ENCODE measurements around the gene ABL1. TPM values are rescaled to one million over a fixed set of nuclear protein-coding genes. Genes with fewer than 3 reads are reported as not detected.

Gene ABL1
- polyA plus RNA-seq, 12 donors, result 48.7 to 82.0 (median 62.9) TPM; not detected in 1

DNA sequence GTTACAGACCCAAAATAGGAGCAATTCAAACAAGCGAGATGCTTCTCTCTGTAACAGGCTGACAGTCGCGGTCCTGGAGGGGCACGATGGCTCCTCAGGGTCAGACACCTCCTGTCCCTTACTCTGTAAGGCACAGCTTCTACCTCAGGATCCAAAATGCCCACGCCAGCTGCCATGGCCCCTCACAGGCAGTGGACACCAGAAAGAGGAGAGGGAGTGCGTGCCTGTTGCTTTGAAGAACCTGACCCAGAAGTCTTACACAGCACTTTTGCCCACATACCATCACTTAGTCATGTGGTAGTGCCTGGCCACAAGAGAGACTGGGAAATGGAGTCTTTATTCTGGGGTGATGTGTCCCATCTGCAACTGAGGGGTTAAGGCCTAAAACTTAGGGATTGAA is 11.6 kb upstream of the ABL1 start:
- no peak for DNase-seq

GRCh38 chr9:130824079-130824478 is 11.0 kb upstream of the ABL1 start:
- no peak for DNase-seq

GRCh38 chr9:130824643-130825350 is 10.3 kb upstream of the ABL1 start:
- peak; percentile 89 for DNase-seq

DNA sequence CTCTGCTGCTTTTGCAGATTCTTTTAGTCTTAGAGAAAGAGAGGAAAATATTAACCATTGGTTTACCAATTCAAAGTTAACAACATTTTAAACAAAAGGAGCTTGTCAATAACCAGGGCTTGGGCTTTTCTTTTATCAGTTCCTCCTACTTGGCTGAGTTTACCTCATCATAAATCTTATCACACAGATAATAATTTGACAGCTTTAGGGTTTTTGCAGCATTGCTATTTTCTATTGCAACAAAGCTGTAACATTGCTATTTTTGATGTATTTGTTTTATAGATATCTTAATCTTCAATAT is 9.8 kb upstream of the ABL1 start:
- DNase-seq, result no peak

- DNase-seq, result no peak
Observed at GRCh38 chr9:130825809-130826208, 9.2 kb upstream of the ABL1 start.

DNA sequence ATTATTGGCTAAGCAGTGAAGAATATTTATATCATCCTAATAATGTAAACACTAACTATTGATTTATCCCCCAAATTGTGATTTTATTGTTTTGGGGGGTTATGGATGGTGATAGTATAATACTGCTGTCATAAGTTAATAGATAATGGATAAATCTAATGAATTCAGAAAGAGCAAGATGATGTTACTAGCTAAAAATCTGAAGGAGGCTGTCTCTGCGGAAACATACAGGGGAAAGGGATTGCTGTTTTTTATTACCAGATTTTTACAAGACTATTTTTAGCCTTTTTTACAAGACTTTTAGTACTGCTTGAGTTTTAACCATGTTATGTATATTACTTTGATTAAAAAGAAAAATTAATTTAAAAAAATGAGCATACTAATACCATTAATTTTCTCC is 5.3 kb upstream of the ABL1 start:
- no peak for DNase-seq

- no peak for DNase-seq
Observed at GRCh38 chr9:130830231-130830760, 4.8 kb upstream of the ABL1 start.

- no peak for DNase-seq
Observed at GRCh38 chr9:130831077-130831476, 4.0 kb upstream of the ABL1 start.

DNA sequence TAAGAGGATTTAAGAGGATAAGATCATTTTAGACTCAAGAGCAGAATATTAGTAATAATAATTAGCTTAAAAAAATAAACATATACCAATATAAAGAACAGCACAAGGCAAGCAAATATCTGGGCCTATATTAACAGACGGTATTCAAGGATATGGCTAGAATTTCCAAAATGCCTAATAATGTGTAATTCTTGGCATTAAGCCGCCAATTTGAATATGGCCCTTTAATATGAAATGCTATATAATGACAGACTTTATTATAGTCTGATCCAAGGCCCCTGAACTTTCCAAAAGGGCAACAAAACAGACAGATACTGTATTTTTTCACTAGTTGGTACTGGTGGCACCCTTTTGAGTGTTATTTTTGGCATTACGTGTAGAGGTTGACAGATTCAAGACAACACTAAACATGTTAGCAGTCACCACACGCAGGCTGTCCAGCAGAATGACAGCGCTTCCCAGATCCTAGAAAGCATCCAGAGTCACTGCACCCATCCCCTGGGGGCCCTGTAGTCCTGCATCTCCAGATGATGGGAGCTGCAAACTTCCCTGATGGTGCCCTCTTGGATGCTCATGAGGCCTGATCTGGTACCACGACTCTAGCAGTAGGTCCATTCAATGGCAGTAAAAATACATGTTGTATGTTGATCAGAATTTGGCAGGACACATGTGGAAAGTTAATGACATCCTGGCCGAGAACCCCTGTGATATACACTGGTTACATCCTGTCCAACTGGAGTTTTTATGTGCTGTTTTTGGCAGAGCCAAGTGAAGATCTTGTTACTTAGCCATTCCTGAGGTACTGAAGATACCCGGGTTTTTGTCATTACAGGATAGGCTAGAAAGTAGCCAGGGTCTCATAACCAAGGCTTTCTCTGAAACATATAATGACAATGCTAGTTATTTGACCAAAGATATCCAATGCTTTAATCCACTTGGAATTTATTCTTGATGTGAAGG is 1.7 kb upstream of the ABL1 start:
- DNase-seq, result no peak

- DNase-seq, result peak; percentile 80
Observed at GRCh38 chr9:130835441-130836298, 616 bp downstream of the ABL1 start.

DNA sequence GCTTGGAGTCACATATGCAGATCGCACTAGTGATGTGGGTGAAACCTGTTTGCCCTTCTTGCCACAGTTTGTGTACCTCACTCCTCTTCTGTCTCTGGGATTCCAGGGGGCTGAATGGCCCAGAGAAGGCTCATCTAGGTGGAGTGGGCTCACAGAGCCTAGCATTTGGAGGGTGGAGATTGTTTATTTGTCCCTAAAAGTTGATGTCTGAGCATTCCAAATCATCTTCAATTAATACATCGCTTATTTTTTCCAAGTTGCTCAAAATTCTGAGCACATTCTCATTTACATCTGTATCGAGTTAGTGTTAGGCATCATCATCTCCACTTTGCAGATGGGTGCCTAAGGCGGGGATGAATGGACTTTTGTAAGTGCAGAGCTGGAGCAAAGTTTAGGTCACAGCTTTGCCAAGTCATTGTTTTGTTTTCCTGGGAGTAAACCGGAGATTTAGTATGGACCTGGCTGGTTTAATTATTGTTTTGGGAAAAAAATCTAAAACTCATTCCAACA is 2.0 kb downstream of the ABL1 start:
- no peak for DNase-seq

GRCh38 chr9:130837643-130838042 is 2.6 kb downstream of the ABL1 start:
- DNase-seq, result no peak

DNA sequence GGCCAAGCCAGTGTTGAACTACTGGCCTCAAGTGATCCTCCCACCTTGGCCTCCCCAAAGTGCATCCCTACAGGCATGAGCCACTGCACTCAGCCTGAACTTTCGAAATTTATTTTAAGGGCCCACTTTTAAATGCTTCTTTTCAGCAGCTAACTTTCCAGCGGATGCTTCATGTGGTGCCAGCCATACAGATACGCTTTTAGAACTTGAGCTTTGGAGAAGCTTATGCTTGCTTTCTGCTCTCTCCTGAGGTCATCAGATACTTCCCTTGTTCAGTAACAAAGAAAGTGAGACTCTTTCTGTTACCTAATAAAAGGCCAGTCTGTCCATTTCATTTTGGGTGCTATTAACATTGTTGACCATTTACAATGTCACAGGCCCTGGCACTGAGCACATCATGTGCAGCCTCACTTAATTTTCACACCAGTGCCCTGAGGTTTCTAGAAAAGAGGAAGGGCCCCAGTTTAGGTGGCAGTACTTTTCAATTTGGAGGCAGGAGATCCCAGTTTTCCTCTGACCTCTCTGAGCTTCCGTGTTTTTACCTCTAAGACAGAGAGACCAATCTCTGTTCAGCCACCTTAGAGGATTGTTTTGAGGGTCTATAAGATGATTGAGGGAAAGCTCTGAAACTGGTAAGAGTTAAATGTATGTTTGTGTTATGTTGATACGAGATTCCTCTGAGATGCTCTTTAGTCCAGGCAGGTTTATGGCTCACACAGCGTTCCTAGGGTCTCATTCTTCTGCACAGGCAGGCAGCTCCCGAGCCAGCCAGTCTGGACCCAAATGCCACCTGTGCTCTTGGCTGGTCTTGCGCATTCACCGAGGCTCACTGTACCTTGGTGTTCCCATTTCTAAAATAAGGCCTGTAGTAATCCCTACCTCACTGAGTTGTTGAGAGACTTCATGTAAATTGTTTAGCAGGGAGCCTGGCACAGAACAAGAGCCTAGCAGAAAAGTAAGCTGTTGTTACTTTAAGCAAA is 4.4 kb downstream of the ABL1 start:
- DNase-seq, result no peak

GRCh38 chr9:130842545-130842944 is 7.5 kb downstream of the ABL1 start:
- no peak for DNase-seq

DNA sequence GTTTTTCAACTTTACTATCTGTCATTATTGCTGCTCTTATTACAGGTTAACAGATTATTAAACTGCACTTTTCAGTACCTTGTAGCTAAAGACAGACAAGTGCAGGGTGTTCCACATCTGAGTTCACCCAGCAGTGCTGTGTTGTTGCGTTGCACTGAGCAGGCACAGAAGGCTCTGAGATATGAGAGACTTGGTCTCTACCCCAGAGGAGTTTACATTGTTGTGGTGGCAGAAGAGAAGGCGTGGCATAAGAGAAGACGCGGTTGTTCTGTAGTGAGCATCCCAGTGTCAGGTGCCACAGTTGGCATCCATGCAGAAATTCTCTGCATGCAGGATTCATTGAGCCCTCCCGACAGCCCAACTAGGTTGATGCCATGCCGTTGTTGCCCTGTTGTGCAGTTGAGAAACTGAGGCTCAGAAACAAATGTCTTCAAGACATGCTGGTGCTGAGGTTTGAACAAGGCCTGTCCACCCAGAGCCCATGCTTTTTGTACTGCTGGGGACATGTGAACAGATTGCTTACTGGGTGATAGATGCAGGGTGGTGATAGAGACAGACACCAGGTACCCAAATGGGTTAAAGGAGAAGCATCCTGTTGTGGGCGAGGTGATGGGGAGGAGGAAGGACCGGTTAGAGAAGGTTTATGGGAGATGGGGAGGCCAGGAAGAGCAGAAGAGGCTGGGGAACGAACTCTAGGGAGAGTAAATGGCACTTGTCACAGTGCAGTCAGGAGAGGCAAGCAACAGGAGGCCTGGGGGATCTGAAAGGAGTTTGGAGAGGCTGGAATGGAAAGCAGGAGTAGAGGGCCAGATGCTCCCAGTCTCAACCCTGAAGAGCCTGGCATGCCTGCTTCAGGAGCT is 8.2 kb downstream of the ABL1 start:
- DNase-seq, result no peak

GRCh38 chr9:130844044-130844451 is 9.0 kb downstream of the ABL1 start:
- no peak for DNase-seq

DNA sequence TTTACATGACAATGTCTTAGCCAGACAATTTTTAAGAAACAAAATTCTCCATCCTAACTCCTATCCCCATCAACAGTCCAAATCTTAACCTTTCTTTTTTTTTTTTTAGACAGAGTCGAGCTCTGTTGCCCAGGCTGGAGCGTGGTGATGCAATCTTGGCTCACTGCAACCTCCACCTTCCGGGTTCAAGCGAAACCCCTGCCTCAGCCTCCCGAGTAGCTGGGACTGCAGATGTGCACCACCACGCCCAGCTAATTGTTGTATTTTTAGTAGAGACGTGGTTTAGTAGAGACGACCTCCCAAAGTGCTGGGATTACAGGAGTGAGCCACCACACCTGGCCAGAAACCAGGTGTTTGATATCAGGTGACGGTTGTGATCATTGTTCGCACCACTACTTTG is 10.2 kb downstream of the ABL1 start:
- no peak for DNase-seq

GRCh38 chr9:130845901-130846481 is 10.9 kb downstream of the ABL1 start:
- DNase-seq, result peak; percentile 83

Measured in muscle of arm (tissue), 12 donors.